HG03354 (cell line): Measurements from ENCODE around the gene ZNF503.
A peak's percentile ranks its signal among the peaks of the same experiment; 100 is the strongest.
"Not testable (repeated sequence)": the region's sequence is repeated elsewhere in the genome, so short reads cannot be mapped to it uniquely, and the experiment has no call there.

Source experiments
- ATAC-seq: cut with Tn5 transposase; IDR thresholded peaks from one replicate; pipeline ENCODE4 v1.9.1; 2021; ENCODE audit warnings: mild to moderate bottlenecking; ENCODE audit not compliant: unreplicated experiment, poor library complexity, severe bottlenecking

The ZNF503 gene

GRCh38 chr10:75396631-75397495 lies 4.7 kb downstream of the ZNF503 start:
- ATAC-seq = no peak

- ATAC-seq = no peak
These were observed 5.5 kb downstream of the ZNF503 start for GRCh38 chr10:75395932-75396630.

- no peak for ATAC-seq
These were observed 6.3 kb downstream of the ZNF503 start for GRCh38 chr10:75395066-75395931.

- no peak for ATAC-seq
These were observed 7.3 kb downstream of the ZNF503 start for GRCh38 chr10:75394221-75394620.

- no peak for ATAC-seq
These were observed 8.8 kb downstream of the ZNF503 start for GRCh38 chr10:75392744-75393143.

- no peak for ATAC-seq
These were observed 9.3 kb downstream of the ZNF503 start for GRCh38 chr10:75392271-75392670.

- ATAC-seq = no peak
These were observed 11.4 kb downstream of the ZNF503 start for GRCh38 chr10:75390178-75390577.

- ATAC-seq = no peak
These were observed 13.5 kb downstream of the ZNF503 start for GRCh38 chr10:75388082-75388481.

- no peak for ATAC-seq
These were observed 15.4 kb downstream of the ZNF503 start for GRCh38 chr10:75386128-75386527.

GRCh38 chr10:75379817-75380216 lies 21.7 kb downstream of the ZNF503 start:
- no peak for ATAC-seq

GRCh38 chr10:75379212-75379724 lies 22.3 kb downstream of the ZNF503 start:
- no peak for ATAC-seq

- ATAC-seq = no peak
These were observed 23.2 kb downstream of the ZNF503 start for GRCh38 chr10:75378379-75378778.

GRCh38 chr10:75377869-75378268 lies 23.7 kb downstream of the ZNF503 start:
- ATAC-seq = no peak

- peak; percentile 92 for ATAC-seq
These were observed 25.7 kb downstream of the ZNF503 start for GRCh38 chr10:75375838-75376237.

GRCh38 chr10:75371010-75371409 lies 30.6 kb downstream of the ZNF503 start:
- ATAC-seq = no peak

- ATAC-seq = not testable (repeated sequence)
These were observed 31.7 kb downstream of the ZNF503 start for GRCh38 chr10:75369838-75370237.

GRCh38 chr10:75367901-75368300 lies 33.7 kb downstream of the ZNF503 start:
- ATAC-seq = no peak

- ATAC-seq = no peak
These were observed 34.5 kb downstream of the ZNF503 start for GRCh38 chr10:75367021-75367487.

GRCh38 chr10:75363431-75363830 lies 38.1 kb downstream of the ZNF503 start:
- ATAC-seq = no peak

- ATAC-seq = not testable (repeated sequence)
These were observed 41.7 kb downstream of the ZNF503 start for GRCh38 chr10:75359876-75360275.
